ENCODE measurements around the gene SLC4A5. TPM values are rescaled to one million over a fixed set of nuclear protein-coding genes. Genes with fewer than 3 reads are reported as not detected.

SLC4A5 gene
- total and polyA plus RNA-seq, 8 donors, result 0.12 to 4.8 (median 0.58) TPM; not detected in 1

GRCh38 chr2:74390606-74391005 is 47.4 kb upstream of the SLC4A5 start:
- H3K4me1 ChIP-seq, result peaks cover 14 to 57% (median 47%) of the 10 kb centered on the region in 4 donors
- 53 to 65% (median 55%) methylated on average over 5 of the region's 5 CpGs for WGBS, 5 donors
- peaks cover 0 to under 1% (median 0%) of the 10 kb centered on the region in 4 donors for H3K36me3 ChIP-seq
- TF ChIP-seq EP300 (IDR thresholded peaks at IDR 0.05) (no peak), POLR2A (IDR thresholded peaks at IDR 0.05) (no peak), POLR2AphosphoS5 (IDR thresholded peaks at IDR 0.05) (no peak)
- TF ChIP-seq, protein P1, sequence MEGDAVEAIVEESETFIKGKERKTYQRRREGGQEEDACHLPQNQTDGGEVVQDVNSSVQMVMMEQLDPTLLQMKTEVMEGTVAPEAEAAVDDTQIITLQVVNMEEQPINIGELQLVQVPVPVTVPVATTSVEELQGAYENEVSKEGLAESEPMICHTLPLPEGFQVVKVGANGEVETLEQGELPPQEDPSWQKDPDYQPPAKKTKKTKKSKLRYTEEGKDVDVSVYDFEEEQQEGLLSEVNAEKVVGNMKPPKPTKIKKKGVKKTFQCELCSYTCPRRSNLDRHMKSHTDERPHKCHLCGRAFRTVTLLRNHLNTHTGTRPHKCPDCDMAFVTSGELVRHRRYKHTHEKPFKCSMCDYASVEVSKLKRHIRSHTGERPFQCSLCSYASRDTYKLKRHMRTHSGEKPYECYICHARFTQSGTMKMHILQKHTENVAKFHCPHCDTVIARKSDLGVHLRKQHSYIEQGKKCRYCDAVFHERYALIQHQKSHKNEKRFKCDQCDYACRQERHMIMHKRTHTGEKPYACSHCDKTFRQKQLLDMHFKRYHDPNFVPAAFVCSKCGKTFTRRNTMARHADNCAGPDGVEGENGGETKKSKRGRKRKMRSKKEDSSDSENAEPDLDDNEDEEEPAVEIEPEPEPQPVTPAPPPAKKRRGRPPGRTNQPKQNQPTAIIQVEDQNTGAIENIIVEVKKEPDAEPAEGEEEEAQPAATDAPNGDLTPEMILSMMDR (IDR thresholded peaks at IDR 0.05), result no peak
- peak overlapping the region in 1 of 5 donors; percentile 95 for H3K27ac ChIP-seq
- peak overlapping the region; percentile 89 to 97 (median 92) for H3K4me3 ChIP-seq
- intact Hi-C loops (cut with DNase I; ENCODE audit: low total_unique reads), result no loop called here
- DNase-seq, result no peak
- no peaks in the 10 kb centered on the region for H3K9me3 ChIP-seq
- H3K27me3 ChIP-seq, result no peaks in the 10 kb centered on the region

DNA sequence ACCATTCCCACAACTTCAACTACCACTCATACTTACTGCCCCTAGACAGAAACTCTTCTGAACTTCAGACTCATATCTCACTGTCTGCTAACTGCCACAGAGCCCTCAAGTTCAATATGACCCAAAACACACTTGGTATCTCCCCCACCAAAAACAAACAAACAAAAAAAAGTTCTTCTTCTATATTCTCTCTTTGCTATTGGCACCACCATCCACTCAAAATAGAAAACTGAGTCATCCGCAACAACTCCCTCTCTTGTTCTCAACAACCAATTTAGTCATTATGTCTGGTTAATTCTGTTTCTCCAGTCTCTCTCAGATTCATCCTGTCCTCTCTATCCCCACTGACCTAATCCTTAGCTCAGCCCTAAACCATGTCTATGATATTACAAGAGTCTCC is 44.1 kb upstream of the SLC4A5 start:
- intact Hi-C loops (cut with DNase I; ENCODE audit: low total_unique reads), result no loop called here
- no peak overlapping the region for H3K27ac ChIP-seq
- TF ChIP-seq EP300 (IDR thresholded peaks at IDR 0.05) (no peak), POLR2AphosphoS5 (IDR thresholded peaks at IDR 0.05) (no peak)
- TF ChIP-seq, protein P1 (IDR thresholded peaks at IDR 0.05), result no peak
- H3K4me1 ChIP-seq, result peaks cover 32 to 86% (median 73%) of the 10 kb centered on the region in 4 donors
- peaks cover 0 to 10% (median 0%) of the 10 kb centered on the region in 4 donors for H3K36me3 ChIP-seq
- no peaks in the 10 kb centered on the region for H3K9me3 ChIP-seq
- H3K4me3 ChIP-seq, result no peak overlapping the region
- no peaks in the 10 kb centered on the region for H3K27me3 ChIP-seq
- WGBS, 5 donors, result 79 to 97% (median 90%) methylated on average over 1 of the region's 1 CpG
- DNase-seq, result no peak

DNA sequence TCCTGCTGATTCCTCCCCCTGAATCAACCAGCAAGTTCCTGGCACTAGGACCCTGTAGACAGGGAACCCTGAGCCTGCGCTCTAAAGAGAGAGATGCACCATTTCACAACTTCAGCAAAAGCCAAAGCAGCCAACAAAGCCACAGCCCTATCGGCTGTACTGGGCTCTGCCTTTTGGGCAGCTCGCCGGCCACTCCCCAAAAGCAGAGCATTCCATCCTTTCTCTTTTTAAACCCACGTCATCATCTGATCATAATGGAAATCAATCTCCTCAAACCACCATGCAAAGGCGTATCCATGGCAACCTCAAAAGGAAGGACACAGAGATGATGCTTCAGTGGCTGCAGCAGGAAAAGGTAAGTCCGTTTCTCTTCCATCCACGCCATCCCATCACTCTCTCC is 42.2 kb upstream of the SLC4A5 start:
- Histone ChIP-seq H3K36me3 (peaks cover 0 to 10% (median 0%) of the 10 kb centered on the region in 4 donors), H3K4me1 (peaks cover 29 to 92% (median 79%) of the 10 kb centered on the region in 4 donors), H3K9me3 (no peaks in the 10 kb centered on the region), H3K27me3 (no peaks in the 10 kb centered on the region), H3K27ac (no peak overlapping the region), H3K4me3 (no peak overlapping the region)
- 79 to 91% (median 82%) methylated on average over 8 of the region's 8 CpGs for WGBS, 5 donors
- TF ChIP-seq POLR2AphosphoS5 (IDR thresholded peaks at IDR 0.05), result no peak
- TF ChIP-seq, protein P1 (IDR thresholded peaks at IDR 0.05), result no peak
- no peak for TF ChIP-seq POLR2A (IDR thresholded peaks at IDR 0.05)
- no peak for TF ChIP-seq EP300 (IDR thresholded peaks at IDR 0.05)
- no peak for DNase-seq
- intact Hi-C loops (cut with DNase I; ENCODE audit: low total_unique reads), result no loop called here

DNA sequence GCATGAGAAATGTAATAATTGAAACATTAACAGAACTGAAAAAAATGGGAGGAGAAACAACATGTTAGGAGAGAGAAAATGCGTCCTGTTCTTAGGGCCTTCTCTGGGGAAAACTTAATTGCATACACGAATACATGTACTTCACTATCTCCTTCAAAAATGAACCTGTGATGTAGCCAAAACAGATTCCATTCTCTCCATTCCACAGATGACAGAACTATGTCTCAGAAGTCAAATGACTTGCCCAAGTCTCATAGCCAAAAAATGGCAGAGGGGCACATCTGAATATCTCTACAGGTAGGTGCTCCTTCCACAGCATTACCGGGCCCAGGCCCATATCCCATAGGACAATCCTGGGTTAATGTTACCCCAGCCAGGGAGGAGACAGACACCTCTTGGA is 40.8 kb upstream of the SLC4A5 start:
- no peaks in the 10 kb centered on the region for H3K9me3 ChIP-seq
- no peak for TF ChIP-seq POLR2AphosphoS5 (IDR thresholded peaks at IDR 0.05)
- TF ChIP-seq POLR2A (IDR thresholded peaks at IDR 0.05), result no peak
- TF ChIP-seq EP300 (IDR thresholded peaks at IDR 0.05), result no peak
- TF ChIP-seq, protein P1 (IDR thresholded peaks at IDR 0.05), result no peak
- H3K4me3 ChIP-seq, result no peak overlapping the region
- no peak for DNase-seq
- WGBS, 5 donors, result 71 to 81% (median 78%) methylated on average over 3 of the region's 3 CpGs
- intact Hi-C loops (cut with DNase I; ENCODE audit: low total_unique reads), result no loop called here
- H3K36me3 ChIP-seq, result peaks cover 0 to 10% (median 0%) of the 10 kb centered on the region in 4 donors
- no peaks in the 10 kb centered on the region for H3K27me3 ChIP-seq
- peak overlapping the region in 4 of 5 donors; percentile 55 to 71 (median 68) for H3K27ac ChIP-seq
- peaks cover 35 to 92% (median 79%) of the 10 kb centered on the region in 4 donors for H3K4me1 ChIP-seq
